Measurements from ENCODE around the gene SLC12A7.

The SLC12A7 gene

DNA sequence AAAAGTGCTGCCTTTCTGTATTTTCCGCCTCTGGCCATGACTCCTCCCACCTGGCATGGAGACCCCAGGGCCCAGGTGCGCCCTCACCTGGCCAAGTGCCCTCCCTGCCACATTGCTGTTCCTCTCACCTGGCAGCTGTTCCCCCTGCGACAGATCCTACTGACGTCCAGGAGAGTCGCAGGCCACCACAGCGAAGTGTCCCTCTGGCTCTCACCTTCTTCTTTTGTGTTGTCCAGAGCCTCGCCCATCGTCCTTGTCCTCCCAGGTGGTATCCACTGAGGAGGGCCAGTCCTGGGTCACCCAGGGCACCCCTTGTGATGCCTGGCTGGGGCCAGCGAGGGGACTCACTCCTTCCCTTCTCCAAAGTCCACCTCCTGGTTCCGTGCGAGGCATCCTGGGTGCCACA is 100.6 kb downstream of the SLC12A7 start:
- Histone ChIP-seq H3K9ac (ENCODE audit: low read depth, low read length) (no peak overlapping the region), H3K27ac (ENCODE audit: low read depth, low read length) (no peak overlapping the region), H3K9me3 (ENCODE audit: insufficient read depth, low read depth, low read length) (no peaks in the 10 kb centered on the region), H3K4me3 (ENCODE audit: low read length) (no peak overlapping the region), H3K27me3 (ENCODE audit: insufficient read depth, low read length) (peaks cover 40% of the 10 kb centered on the region), H3K36me3 (ENCODE audit: insufficient read depth, low read length) (no peaks in the 10 kb centered on the region), H3K4me1 (ENCODE audit: insufficient read depth, low read length) (peaks cover 3% of the 10 kb centered on the region; the same call in 1 of the 2 replicates)
- WGBS, result 64% methylated on average over 11 of the region's 11 CpGs

DNA sequence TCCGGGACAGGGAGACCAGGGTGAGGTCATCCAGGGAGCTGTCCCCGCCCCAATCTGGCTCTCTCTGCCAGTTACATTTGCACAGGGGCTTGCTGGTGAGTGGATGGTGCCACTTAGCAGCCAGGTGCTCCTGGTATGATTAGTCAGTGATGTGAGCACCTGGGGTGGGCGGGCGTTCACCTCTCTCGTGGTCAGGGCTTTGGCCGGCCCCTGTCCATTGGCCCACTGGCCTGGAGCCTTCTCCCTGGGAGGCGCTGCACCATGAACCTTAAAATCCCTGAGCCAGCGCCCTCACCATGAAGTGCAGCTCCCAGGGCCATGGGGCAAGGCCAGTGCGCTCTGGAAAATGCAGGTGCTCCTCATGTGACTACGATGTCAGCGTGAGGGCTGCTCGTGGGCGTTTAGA is 101.2 kb downstream of the SLC12A7 start:
- Histone ChIP-seq H3K9me3 (ENCODE audit: insufficient read depth, low read depth, low read length) (no peaks in the 10 kb centered on the region), H3K9ac (ENCODE audit: low read depth, low read length) (no peak overlapping the region), H3K27ac (ENCODE audit: low read depth, low read length) (no peak overlapping the region), H3K4me1 (ENCODE audit: insufficient read depth, low read length) (peaks cover 3% of the 10 kb centered on the region; the same call in 1 of the 2 replicates), H3K4me3 (ENCODE audit: low read length) (no peak overlapping the region), H3K27me3 (ENCODE audit: insufficient read depth, low read length) (peaks cover 46% of the 10 kb centered on the region), H3K36me3 (ENCODE audit: insufficient read depth, low read length) (no peaks in the 10 kb centered on the region)
- 72% methylated on average over 13 of the region's 13 CpGs for WGBS

DNA sequence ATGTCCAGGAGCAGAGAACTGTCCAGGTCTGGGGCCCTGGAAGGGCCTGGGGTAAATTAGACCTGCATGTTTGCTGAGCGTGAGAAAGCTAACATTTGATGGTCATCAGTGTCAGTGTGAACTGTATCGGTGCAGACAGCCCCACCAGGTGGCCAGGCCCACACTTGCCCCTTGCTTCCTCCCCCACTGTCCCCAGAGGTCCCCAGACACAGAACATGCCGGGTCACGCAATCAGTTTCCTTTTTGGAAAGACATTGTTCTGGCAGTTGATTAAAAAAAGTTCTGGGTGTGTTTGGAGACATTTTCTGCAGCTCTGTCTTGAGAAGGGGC is 101.7 kb downstream of the SLC12A7 start:
- H3K9me3 ChIP-seq (ENCODE audit: insufficient read depth, low read depth, low read length), result no peaks in the 10 kb centered on the region
- H3K36me3 ChIP-seq (ENCODE audit: insufficient read depth, low read length), result no peaks in the 10 kb centered on the region
- H3K27me3 ChIP-seq (ENCODE audit: insufficient read depth, low read length), result peaks cover 51% of the 10 kb centered on the region
- H3K9ac ChIP-seq (ENCODE audit: low read depth, low read length), result no peak overlapping the region
- peak overlapping the region; percentile 49; the same call in 1 of the 2 replicates for H3K4me3 ChIP-seq (ENCODE audit: low read length)
- WGBS, result 68% methylated on average over 4 of the region's 4 CpGs
- H3K27ac ChIP-seq (ENCODE audit: low read depth, low read length), result no peak overlapping the region
- H3K4me1 ChIP-seq (ENCODE audit: insufficient read depth, low read length), result peaks cover 3% of the 10 kb centered on the region; the same call in 1 of the 2 replicates

- no peak overlapping the region for H3K27ac ChIP-seq (ENCODE audit: low read depth, low read length)
- no peak overlapping the region for H3K9ac ChIP-seq (ENCODE audit: low read depth, low read length)
- H3K36me3 ChIP-seq (ENCODE audit: insufficient read depth, low read length), result no peaks in the 10 kb centered on the region
- peaks cover 57% of the 10 kb centered on the region for H3K27me3 ChIP-seq (ENCODE audit: insufficient read depth, low read length)
- H3K4me1 ChIP-seq (ENCODE audit: insufficient read depth, low read length), result peaks cover 3% of the 10 kb centered on the region; the same call in 1 of the 2 replicates
- H3K9me3 ChIP-seq (ENCODE audit: insufficient read depth, low read depth, low read length), result no peaks in the 10 kb centered on the region
- H3K4me3 ChIP-seq (ENCODE audit: low read length), result peak overlapping the region; percentile 49
- 11% methylated on average over 70 of the region's 70 CpGs for WGBS
Measured at GRCh38 chr5:1009359-1010180, 102.3 kb downstream of the SLC12A7 start.

- H3K9me3 ChIP-seq (ENCODE audit: insufficient read depth, low read depth, low read length), result no peaks in the 10 kb centered on the region
- H3K27ac ChIP-seq (ENCODE audit: low read depth, low read length), result no peak within 1 kb of the TSS
- no peak within 1 kb of the TSS; the same call in 1 of the 2 replicates for H3K9ac ChIP-seq (ENCODE audit: low read depth, low read length)
- H3K36me3 ChIP-seq (ENCODE audit: insufficient read depth, low read length), result no peaks in the 10 kb centered on the region
- WGBS, result 2% methylated on average over 108 of the region's 108 CpGs
- H3K4me3 ChIP-seq (ENCODE audit: low read length), result peak within 1 kb of the TSS; percentile 49
- H3K4me1 ChIP-seq (ENCODE audit: insufficient read depth, low read length), result peaks cover 3% of the 10 kb centered on the region; the same call in 1 of the 2 replicates
- peaks cover 66% of the 10 kb centered on the region for H3K27me3 ChIP-seq (ENCODE audit: insufficient read depth, low read length)
Measured at GRCh38 chr5:1008451-1009358, 103.2 kb downstream of the SLC12A7 start, which contains the start of gene NKD2. NKD2 (plus strand) TSS chr5:1008802; CDS start chr5:1009058, 256 bp downstream.

GRCh38 chr5:1007681-1008450 is 104.0 kb downstream of the SLC12A7 start:
- H3K27ac ChIP-seq (ENCODE audit: low read depth, low read length), result no peak overlapping the region

DNA sequence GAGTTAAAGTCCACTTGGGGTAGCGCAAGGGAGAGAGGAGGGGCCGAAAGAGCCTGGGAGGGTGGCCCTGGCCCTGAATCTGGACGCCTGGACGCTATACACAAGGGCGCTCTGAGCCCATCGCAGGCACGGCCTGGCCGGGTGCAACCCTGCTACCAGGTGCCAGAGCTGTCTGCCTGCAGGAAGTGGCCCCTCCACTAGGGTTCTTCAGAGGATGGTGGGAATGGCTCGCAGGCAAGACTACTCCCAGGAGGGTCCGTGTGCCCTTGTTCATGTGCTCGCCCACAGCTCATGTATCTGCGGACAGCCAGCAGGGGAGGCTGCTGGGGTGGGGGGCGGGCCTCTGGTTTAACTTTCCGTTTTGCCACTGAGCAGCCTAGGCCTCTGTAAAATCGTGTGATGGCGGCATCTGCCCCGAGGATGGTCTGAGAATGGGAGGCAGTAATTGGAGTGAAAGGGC is 104.6 kb downstream of the SLC12A7 start:
- Histone ChIP-seq H3K36me3 (ENCODE audit: insufficient read depth, low read length) (no peaks in the 10 kb centered on the region), H3K27me3 (ENCODE audit: insufficient read depth, low read length) (peaks cover 75% of the 10 kb centered on the region), H3K9me3 (ENCODE audit: insufficient read depth, low read depth, low read length) (no peaks in the 10 kb centered on the region), H3K27ac (ENCODE audit: low read depth, low read length) (no peak overlapping the region), H3K9ac (ENCODE audit: low read depth, low read length) (no peak overlapping the region), H3K4me1 (ENCODE audit: insufficient read depth, low read length) (peaks cover 3% of the 10 kb centered on the region; the same call in 1 of the 2 replicates), H3K4me3 (ENCODE audit: low read length) (no peak overlapping the region)
- 85% methylated on average over 17 of the region's 17 CpGs for WGBS

More at GRCh38 chr5:1007681-1008450, 104.0 kb downstream of the SLC12A7 start:
- WGBS, result 75% methylated on average over 23 of the region's 23 CpGs
- H3K36me3 ChIP-seq (ENCODE audit: insufficient read depth, low read length), result no peaks in the 10 kb centered on the region
- peaks cover 3% of the 10 kb centered on the region; the same call in 1 of the 2 replicates for H3K4me1 ChIP-seq (ENCODE audit: insufficient read depth, low read length)
- H3K4me3 ChIP-seq (ENCODE audit: low read length), result no peak overlapping the region
- peaks cover 73% of the 10 kb centered on the region for H3K27me3 ChIP-seq (ENCODE audit: insufficient read depth, low read length)
- H3K9ac ChIP-seq (ENCODE audit: low read depth, low read length), result no peak overlapping the region
- H3K9me3 ChIP-seq (ENCODE audit: insufficient read depth, low read depth, low read length), result no peaks in the 10 kb centered on the region

GRCh38 chr5:1006656-1007071 is 105.2 kb downstream of the SLC12A7 start:
- Histone ChIP-seq H3K27ac (ENCODE audit: low read depth, low read length) (no peak overlapping the region), H3K36me3 (ENCODE audit: insufficient read depth, low read length) (no peaks in the 10 kb centered on the region), H3K4me3 (ENCODE audit: low read length) (no peak overlapping the region), H3K9ac (ENCODE audit: low read depth, low read length) (no peak overlapping the region), H3K4me1 (ENCODE audit: insufficient read depth, low read length) (peaks cover 3% of the 10 kb centered on the region; the same call in 1 of the 2 replicates), H3K9me3 (ENCODE audit: insufficient read depth, low read depth, low read length) (no peaks in the 10 kb centered on the region), H3K27me3 (ENCODE audit: insufficient read depth, low read length) (peaks cover 75% of the 10 kb centered on the region)
- 97% methylated on average over 5 of the region's 5 CpGs for WGBS

DNA sequence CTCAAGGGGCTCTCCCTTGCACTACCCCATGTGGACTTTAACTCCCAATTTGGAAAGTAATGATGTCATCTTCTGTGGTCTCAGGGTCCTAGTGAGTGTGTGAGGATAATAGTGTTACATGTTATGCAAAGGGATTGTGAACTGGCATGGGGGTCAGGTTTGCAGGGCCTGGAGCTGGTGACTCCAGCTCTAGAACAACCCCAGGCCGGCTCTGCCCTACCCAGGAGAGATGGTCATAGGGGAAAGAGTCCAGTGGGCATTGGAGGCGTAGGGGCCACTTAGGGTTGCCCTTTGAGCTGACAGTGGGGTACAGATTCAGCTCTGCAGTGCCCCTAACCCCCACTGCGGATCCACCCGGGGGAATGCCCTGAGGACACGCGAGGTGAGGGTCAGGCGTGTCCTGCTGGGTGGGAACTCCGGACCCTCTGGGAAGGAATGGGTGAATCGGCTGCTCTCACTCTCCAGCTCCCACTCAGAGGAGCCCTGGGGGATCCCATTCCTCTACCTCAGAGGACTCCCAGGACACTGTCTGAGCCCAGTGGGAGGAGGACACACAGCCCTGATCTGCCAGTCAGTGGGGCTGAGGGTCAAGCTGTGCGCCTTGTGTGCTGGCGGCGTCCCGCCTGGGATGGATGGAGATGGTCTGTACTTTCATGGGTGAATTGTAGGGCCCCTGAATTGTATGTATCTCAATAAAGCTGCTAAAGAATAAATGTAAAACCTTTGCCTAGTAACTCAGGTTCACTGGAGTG is 105.8 kb downstream of the SLC12A7 start:
- no peaks in the 10 kb centered on the region for H3K36me3 ChIP-seq (ENCODE audit: insufficient read depth, low read length)
- no peak overlapping the region for H3K27ac ChIP-seq (ENCODE audit: low read depth, low read length)
- H3K27me3 ChIP-seq (ENCODE audit: insufficient read depth, low read length), result peaks cover 75% of the 10 kb centered on the region
- 95% methylated on average over 13 of the region's 13 CpGs for WGBS
- H3K9me3 ChIP-seq (ENCODE audit: insufficient read depth, low read depth, low read length), result no peaks in the 10 kb centered on the region
- no peak overlapping the region for H3K4me3 ChIP-seq (ENCODE audit: low read length)
- H3K9ac ChIP-seq (ENCODE audit: low read depth, low read length), result no peak overlapping the region
- peaks cover 3% of the 10 kb centered on the region; the same call in 1 of the 2 replicates for H3K4me1 ChIP-seq (ENCODE audit: insufficient read depth, low read length)

Data from HUES64 (cell line).